ES-I3 (cell line): ENCODE results near the gene CHMP6.
"Not testable (repeated sequence)": the region's sequence is repeated elsewhere in the genome, so short reads cannot be mapped to it uniquely, and the experiment has no call there.

Source experiments
- H3K36me3 ChIP-seq: 2 replicates; pipeline ENCODE4 v1.6.1; 2013; ENCODE audit warnings: mild to moderate bottlenecking, low read length, control low read depth, moderate library complexity; ENCODE audit not compliant: insufficient read depth
- H3K4me1 ChIP-seq: 2 replicates; pipeline ENCODE4 v1.6.1; 2013; ENCODE audit warnings: mild to moderate bottlenecking, control low read depth, low read length; ENCODE audit not compliant: insufficient read depth
- H3K9ac ChIP-seq: 2 replicates; pipeline ENCODE4 v1.6.1; 2013; ENCODE audit warnings: low read depth, mild to moderate bottlenecking, low read length, moderate library complexity
- H3K9me3 ChIP-seq: 2 replicates; pipeline ENCODE4 v1.6.1; 2013; ENCODE audit warnings: mild to moderate bottlenecking, low read length, moderate library complexity; ENCODE audit not compliant: control insufficient read depth, insufficient read depth

Gene CHMP6

GRCh38 chr17:81027591-81028505, 36.2 kb downstream of the CHMP6 start:
- Histone ChIP-seq H3K9ac (no peak overlapping the region), H3K4me1 (no peaks in the 10 kb centered on the region; the same call in 1 of the 2 replicates), H3K9me3 (no peaks in the 10 kb centered on the region), H3K36me3 (no peaks in the 10 kb centered on the region)

GRCh38 chr17:81028506-81028858, 36.8 kb downstream of the CHMP6 start:
- Histone ChIP-seq H3K4me1 (peaks cover 5% of the 10 kb centered on the region; the same call in 1 of the 2 replicates), H3K9me3 (no peaks in the 10 kb centered on the region), H3K9ac (no peak overlapping the region), H3K36me3 (no peaks in the 10 kb centered on the region)

GRCh38 chr17:81029859-81030258, 38.2 kb downstream of the CHMP6 start:
- H3K9ac ChIP-seq, result no peak overlapping the region
- H3K36me3 ChIP-seq, result no peaks in the 10 kb centered on the region
- H3K4me1 ChIP-seq, result peaks cover 5% of the 10 kb centered on the region; the same call in 1 of the 2 replicates
- no peaks in the 10 kb centered on the region for H3K9me3 ChIP-seq

- not testable (repeated sequence) for H3K9ac ChIP-seq, H3K4me1 ChIP-seq, H3K9me3 ChIP-seq, H3K36me3 ChIP-seq
Measured at GRCh38 chr17:81030312-81030711, 38.7 kb downstream of the CHMP6 start.

- Histone ChIP-seq H3K9ac (no peak overlapping the region), H3K9me3 (no peaks in the 10 kb centered on the region), H3K36me3 (no peaks in the 10 kb centered on the region), H3K4me1 (peaks cover 6% of the 10 kb centered on the region; the same call in 1 of the 2 replicates)
Measured at GRCh38 chr17:81030741-81031565, 39.3 kb downstream of the CHMP6 start.

GRCh38 chr17:81031566-81032550, 40.2 kb downstream of the CHMP6 start:
- Histone ChIP-seq H3K9ac (no peak overlapping the region), H3K9me3 (no peaks in the 10 kb centered on the region), H3K4me1 (peaks cover 11% of the 10 kb centered on the region; the same call in 1 of the 2 replicates), H3K36me3 (no peaks in the 10 kb centered on the region)

GRCh38 chr17:81032641-81033480, 41.2 kb downstream of the CHMP6 start:
- Histone ChIP-seq H3K4me1 (peaks cover 11% of the 10 kb centered on the region; the same call in 1 of the 2 replicates), H3K36me3 (no peaks in the 10 kb centered on the region), H3K9me3 (no peaks in the 10 kb centered on the region), H3K9ac (no peak overlapping the region)

GRCh38 chr17:81033535-81034167, 42.0 kb downstream of the CHMP6 start:
- Histone ChIP-seq H3K9me3 (no peaks in the 10 kb centered on the region), H3K9ac (peak overlapping the region; percentile 82), H3K4me1 (peaks cover 11% of the 10 kb centered on the region; the same call in 1 of the 2 replicates), H3K36me3 (no peaks in the 10 kb centered on the region)

- Histone ChIP-seq H3K9ac (peak overlapping the region; percentile 82), H3K4me1 (peaks cover 11% of the 10 kb centered on the region; the same call in 1 of the 2 replicates), H3K9me3 (no peaks in the 10 kb centered on the region), H3K36me3 (no peaks in the 10 kb centered on the region)
Measured at GRCh38 chr17:81034168-81034777, 42.6 kb downstream of the CHMP6 start.

- H3K36me3 ChIP-seq, result no peaks in the 10 kb centered on the region
- H3K9me3 ChIP-seq, result no peaks in the 10 kb centered on the region
- peaks cover 11% of the 10 kb centered on the region; the same call in 1 of the 2 replicates for H3K4me1 ChIP-seq
- H3K9ac ChIP-seq, result peak within 1 kb of the TSS; percentile 82
Measured at GRCh38 chr17:81034779-81035520, 43.3 kb downstream of the CHMP6 start, which contains the start of gene BAIAP2. Gene BAIAP2 (plus strand): TSS chr17:81035151. CDS start chr17:81035255, 104 bp downstream.

- Histone ChIP-seq H3K9ac (peak overlapping the region; percentile 77; the same call in 1 of the 2 replicates), H3K4me1 (peaks cover 16% of the 10 kb centered on the region; the same call in 1 of the 2 replicates), H3K36me3 (no peaks in the 10 kb centered on the region), H3K9me3 (no peaks in the 10 kb centered on the region)
Measured at GRCh38 chr17:81035521-81036196, 44.0 kb downstream of the CHMP6 start.
